ENCODE data around the gene MAML3.

Gene MAML3

GRCh38 chr4:139668658-139669201 lies 485.3 kb downstream of the MAML3 start:
- DNase-seq: no peak

GRCh38 chr4:139668036-139668435 lies 485.9 kb downstream of the MAML3 start:
- DNase-seq: no peak

Measured in NCI-H2029 treated with DMSO at 0.1 percent for 48 hours (cell line).